Measurements from ENCODE around the gene TMEM247. TPM values are rescaled to one million over a fixed set of nuclear protein-coding genes. Genes with fewer than 3 reads are reported as not detected.

The TMEM247 gene
- total RNA-seq, 2 donors from 2014 or later = 2.6 TPM; not detected in 1

- intact Hi-C loops (cut with DNase I) = no loop called here
- TF ChIP-seq POLR2A (IDR thresholded peaks at IDR 0.05) (no peak), CTCF (IDR thresholded peaks at IDR 0.05) (no peak), POLR2AphosphoS5 (IDR thresholded peaks at IDR 0.05) (no peak)
- H3K36me3 ChIP-seq = no peaks in the 10 kb centered on the region
- H3K9me3 ChIP-seq = no peaks in the 10 kb centered on the region
- no peak overlapping the region for H3K27ac ChIP-seq
- H3K27me3 ChIP-seq (replicated peaks; ENCODE audit: insufficient read depth) = no peaks in the 10 kb centered on the region
- H3K4me1 ChIP-seq (replicated peaks) = no peaks in the 10 kb centered on the region
- no peak overlapping the region for H3K4me3 ChIP-seq
- no peak for DNase-seq (ENCODE audit: low spot score)
These were observed 52.5 kb downstream of the TMEM247 start for GRCh38 chr2:46531863-46532262.

Small RNAs within 50 kb of the gene (small RNA-seq; reads per million reads assigned to genes)
- 0 reads per million in 2 donors for gene RN7SL817P

Other genes with a start within 250 kb of the TMEM247 start
- 100 to 1,000 TPM; 109 to 356 TPM for gene EPAS1, start 182.2 kb upstream of the TMEM247 start, total RNA-seq
- gene RHOQ, start 62.9 kb downstream of the TMEM247 start, total RNA-seq = 10 to 100 TPM; 46.4 to 47.3 TPM
- 10 to 100 TPM; 16.5 to 23.5 TPM for gene ATP6V1E2, start 63.0 kb downstream of the TMEM247 start, total RNA-seq
- 10 to 100 TPM; 21.9 to 26.6 TPM for gene PIGF, start 137.5 kb downstream of the TMEM247 start, total RNA-seq
- gene CRIPT, start 137.7 kb downstream of the TMEM247 start, total RNA-seq = 10 to 100 TPM; 16.9 to 18.6 TPM
- 10 to 100 TPM; 18.8 to 30.0 TPM for gene SOCS5, start 219.7 kb downstream of the TMEM247 start, total RNA-seq